Common myeloid progenitor, CD34-positive (primary cell): ENCODE measurements around the gene APPL2.

Experiments used
- CTCF ChIA-PET: fragments of 350-600 bp; sonication (Branson Sonifier 250); formaldehyde crosslinking; loops from one replicate; lab custom pipeline; 2021; ENCODE audit warnings: antibody characterized with exemption; lab: Charles Lee
- POLR2A ChIA-PET: fragments of 350-600 bp; sonication (Branson Sonifier 250); formaldehyde crosslinking; loops from one replicate; lab custom pipeline; 2021; ENCODE audit warnings: antibody characterized with exemption; lab: Charles Lee
- DNase-seq, 3 donors: peaks; one replicate each; pipeline versions ENCODE4 v3.0.0 to v3.0.0-alpha.2; 2013
- H3K27ac ChIP-seq, 2 experiments: 1 replicate in 1 of 2; 2 replicates in 1 of 2; pipeline ENCODE4 v1.7.0; 2013; ENCODE audit warnings: inconsistent platforms in 2 of 2, low read length in 2 of 2, mild to moderate bottlenecking in 2 of 2, low read depth in 1 of 2, moderate library complexity in 1 of 2; ENCODE audit not compliant: severe bottlenecking in 2 of 2, insufficient read depth in 1 of 2, poor library complexity in 1 of 2
- H3K27me3 ChIP-seq, 5 experiments: replicated peaks in 2 of 5; 1 replicate in 3 of 5; 2 replicates in 2 of 5; pipeline versions ENCODE4 v1.6.1 to v1.7.0; 2013; ENCODE audit warnings: low read length in 4 of 5, mild to moderate bottlenecking in 2 of 5, moderate library complexity in 2 of 5, inconsistent platforms in 1 of 5; ENCODE audit not compliant: insufficient read depth in 5 of 5, control insufficient read depth in 4 of 5
- H3K36me3 ChIP-seq, 4 experiments: 1 replicate in 2 of 4; 2 replicates in 2 of 4; pipeline versions ENCODE4 v1.6.1 to v1.7.0; 2013; ENCODE audit warnings: low read length in 3 of 4, control low read depth in 1 of 4, mild to moderate bottlenecking in 1 of 4; ENCODE audit not compliant: control insufficient read depth in 4 of 4, insufficient read depth in 4 of 4
- H3K4me1 ChIP-seq, 4 experiments: 1 replicate in 3 of 4; 2 replicates in 1 of 4; pipeline versions ENCODE4 v1.6.1 to v1.7.1; 2013; ENCODE audit warnings: low read length in 3 of 4, mild to moderate bottlenecking in 3 of 4, control low read depth in 1 of 4, inconsistent platforms in 1 of 4, moderate library complexity in 1 of 4; ENCODE audit not compliant: control insufficient read depth in 4 of 4, insufficient read depth in 4 of 4; ENCODE audit errors: control extremely low read depth in 1 of 4
- H3K4me3 ChIP-seq, 7 experiments: 1 replicate in 4 of 7; 2 replicates in 3 of 7; pipeline versions ENCODE4 v1.5.1 to v1.7.0; 2013; ENCODE audit warnings: mild to moderate bottlenecking in 7 of 7, low read length in 6 of 7, moderate library complexity in 6 of 7, inconsistent platforms in 2 of 7, low read depth in 2 of 7, control low read depth in 1 of 7; ENCODE audit not compliant: insufficient read depth in 4 of 7, control insufficient read depth in 1 of 7; ENCODE audit errors: extremely low read depth in 1 of 7
- H3K9me3 ChIP-seq, 5 experiments: 1 replicate in 4 of 5; 2 replicates in 1 of 5; pipeline versions ENCODE4 v1.6.1 to v1.7.1; 2013; ENCODE audit warnings: low read length in 4 of 5, mild to moderate bottlenecking in 2 of 5, inconsistent platforms in 1 of 5, low read depth in 1 of 5, moderate library complexity in 1 of 5; ENCODE audit not compliant: control insufficient read depth in 4 of 5, insufficient read depth in 2 of 5; ENCODE audit errors: control extremely low read depth in 1 of 5
- WGBS: methylation state at CpG from one replicate; pipeline ENCODE4 v1.1.5; 2013; ENCODE audit not compliant: insufficient coverage; 5-methylcytosine and 5-hydroxymethylcytosine counted together

APPL2 gene

DNA sequence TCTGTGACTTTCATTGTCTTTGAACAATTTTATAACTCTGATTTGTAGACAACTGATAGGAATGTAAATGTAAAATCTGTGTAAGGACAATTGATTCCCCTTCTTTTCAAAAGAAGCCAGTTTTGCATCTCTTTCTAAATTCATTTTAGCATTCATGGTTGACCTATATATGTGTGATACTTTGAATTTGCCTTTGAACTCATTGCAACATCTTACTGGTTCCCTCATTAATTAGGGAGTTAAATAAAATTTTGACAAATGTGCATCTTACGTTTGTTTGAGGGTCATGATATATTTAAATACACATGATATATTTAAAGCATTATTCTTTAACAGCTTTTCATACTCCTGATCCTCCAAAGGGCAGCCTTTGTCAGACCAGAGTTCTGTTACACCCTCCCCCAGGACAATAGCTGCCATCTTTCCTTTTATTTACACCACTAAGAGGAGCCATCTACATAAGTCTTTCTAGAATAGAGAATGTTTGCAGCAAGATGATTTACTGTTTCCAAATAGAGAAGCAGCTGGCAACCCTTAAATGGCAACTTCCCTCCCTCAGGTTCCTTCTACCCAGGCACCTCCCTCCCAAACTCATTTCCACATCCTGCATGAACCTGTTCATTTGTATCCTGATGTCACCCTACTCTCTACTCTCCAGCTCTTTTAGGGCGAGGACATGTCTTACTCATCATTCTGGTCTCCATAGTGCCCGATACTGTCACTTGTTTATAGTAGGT lies 40.2 kb upstream of the APPL2 start:
- CTCF ChIA-PET: interaction anchor here (1.2 kb wide), 1 partner anchor 54 kb away, joined by 3 read pairs; the partner anchor contains the start of gene C12orf75
- Histone ChIP-seq H3K27ac (no peak overlapping the region), H3K4me3 (no peak overlapping the region), H3K4me1 (peaks cover 0 to 4% (median 0%) of the 10 kb centered on the region in 4 experiments), H3K36me3 (no peaks in the 10 kb centered on the region), H3K27me3 (no peaks in the 10 kb centered on the region), H3K9me3 (no peaks in the 10 kb centered on the region)
- 93% methylated on average over 2 of the region's 3 CpGs for WGBS
- peak; percentile 6 to 56 (median 42) for DNase-seq
- POLR2A ChIA-PET: no interaction called here

DNA sequence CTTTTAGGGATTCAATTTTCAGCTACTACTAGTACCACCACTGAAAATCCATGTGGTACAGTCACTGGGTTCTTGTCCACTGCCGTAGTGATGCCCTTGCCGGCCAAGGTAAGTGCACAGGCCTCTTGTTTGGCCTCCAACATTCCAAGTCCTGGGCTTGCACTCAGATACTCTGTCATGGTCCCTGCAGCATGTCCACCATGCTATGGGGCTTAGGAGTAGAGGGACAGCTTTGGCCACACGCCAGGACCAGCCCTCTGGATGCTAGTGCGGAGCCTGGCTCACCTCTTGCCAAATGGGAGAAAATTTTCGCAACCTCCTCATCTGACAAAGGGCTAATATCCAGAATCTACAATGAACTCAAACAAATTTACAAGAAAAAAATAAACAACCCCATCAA lies 38.6 kb upstream of the APPL2 start:
- H3K9me3 ChIP-seq: no peaks in the 10 kb centered on the region
- WGBS: 100% methylated on average over 1 of the region's 5 CpGs
- no peak overlapping the region for H3K4me3 ChIP-seq
- CTCF ChIA-PET: no interaction called here
- H3K4me1 ChIP-seq: peaks cover 0 to 4% (median 0%) of the 10 kb centered on the region in 4 experiments
- no peak overlapping the region for H3K27ac ChIP-seq
- no peaks in the 10 kb centered on the region for H3K36me3 ChIP-seq
- peaks cover 0 to 3% (median 0%) of the 10 kb centered on the region in 5 experiments for H3K27me3 ChIP-seq
- no peak for DNase-seq
- POLR2A ChIA-PET: no interaction called here

DNA sequence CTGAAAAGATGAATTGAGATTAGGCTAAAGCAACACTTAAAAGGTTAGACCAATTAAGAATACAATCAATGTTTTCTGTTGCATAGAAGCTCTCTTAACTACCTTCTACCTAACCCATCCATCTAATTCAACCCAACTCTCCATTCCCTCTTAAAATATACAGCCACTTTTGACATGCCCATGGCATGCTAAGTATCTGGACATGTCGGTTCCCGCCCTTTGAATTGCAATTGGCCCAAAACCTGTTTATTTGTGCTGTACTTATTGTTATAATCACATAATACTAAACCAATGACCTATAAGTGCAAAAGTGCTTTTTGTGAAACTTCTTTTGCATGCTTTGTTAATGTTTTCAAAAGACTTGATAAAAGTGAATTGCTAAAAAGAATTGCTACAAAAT lies 37.6 kb upstream of the APPL2 start:
- Histone ChIP-seq H3K9me3 (no peaks in the 10 kb centered on the region), H3K36me3 (no peaks in the 10 kb centered on the region), H3K4me1 (peaks cover 0 to 4% (median 0%) of the 10 kb centered on the region in 4 experiments), H3K27ac (no peak overlapping the region), H3K4me3 (no peak overlapping the region), H3K27me3 (peaks cover 0 to 3% (median 0%) of the 10 kb centered on the region in 5 experiments)
- no CpG with 5 or more reads among the region's 2 CpGs for WGBS
- POLR2A ChIA-PET: no interaction called here
- no peak for DNase-seq
- CTCF ChIA-PET: interaction anchor here (1.1 kb wide), 1 partner anchor 10 kb away, joined by 3 read pairs; no protein-coding TSS in a partner anchor

DNA sequence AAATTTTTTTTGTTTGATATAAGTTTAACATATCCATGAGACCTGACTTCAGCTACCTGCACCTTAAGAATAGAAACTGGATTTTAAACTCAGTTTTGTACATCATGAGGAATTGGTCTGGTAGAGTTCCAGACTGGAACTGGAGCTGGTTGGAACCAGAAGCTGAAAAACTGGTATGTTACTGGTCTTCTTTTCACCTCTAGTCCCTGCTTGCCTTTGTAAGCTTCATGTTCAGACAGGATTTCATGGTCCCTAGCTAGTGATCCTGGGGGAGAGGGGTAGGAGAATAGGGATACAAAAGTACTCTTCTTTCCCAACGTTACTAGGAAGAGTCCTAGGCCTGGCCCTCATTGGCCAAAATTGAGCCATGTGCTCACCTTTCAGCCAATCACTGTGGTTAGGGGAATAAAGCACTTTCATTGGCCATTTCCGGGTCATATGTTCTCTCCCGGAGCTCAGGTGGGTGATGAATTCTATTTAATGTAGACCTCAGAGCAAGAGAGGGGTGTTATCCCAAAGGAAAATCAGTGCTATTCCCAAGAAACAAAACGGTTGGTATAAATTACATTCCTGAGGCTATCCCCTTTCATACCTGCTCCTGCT lies 36.9 kb upstream of the APPL2 start:
- DNase-seq: no peak
- Histone ChIP-seq H3K27ac (no peak overlapping the region), H3K4me3 (no peak overlapping the region), H3K27me3 (peaks cover 0 to 3% (median 0%) of the 10 kb centered on the region in 5 experiments), H3K9me3 (no peaks in the 10 kb centered on the region), H3K36me3 (no peaks in the 10 kb centered on the region), H3K4me1 (peaks cover 0 to 4% (median 0%) of the 10 kb centered on the region in 4 experiments)
- POLR2A ChIA-PET: no interaction called here
- CTCF ChIA-PET: interaction anchor here (1.1 kb wide), 1 partner anchor 10 kb away, joined by 3 read pairs; no protein-coding TSS in a partner anchor
- WGBS: 100% methylated on average over 3 of the region's 4 CpGs

DNA sequence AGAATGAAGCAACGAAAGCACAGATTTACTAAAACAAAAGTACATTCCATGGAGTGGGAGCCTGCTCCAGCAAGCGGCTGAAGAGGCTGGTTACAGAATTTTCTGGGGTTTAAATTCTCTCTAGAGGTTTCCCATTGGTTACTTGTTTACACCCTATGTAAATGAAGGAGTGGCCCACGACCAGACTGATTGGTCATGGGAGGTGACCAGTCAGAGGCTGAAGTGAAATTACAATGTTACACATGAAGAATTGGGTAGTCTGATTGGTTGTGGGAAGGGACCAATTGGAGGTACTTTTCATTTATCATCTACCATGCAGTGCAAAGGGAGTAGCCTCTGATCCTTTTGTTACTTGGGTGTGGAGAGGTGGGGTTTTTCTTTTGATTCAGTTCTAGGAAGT lies 36.2 kb upstream of the APPL2 start:
- Histone ChIP-seq H3K9me3 (no peaks in the 10 kb centered on the region), H3K27ac (no peak overlapping the region), H3K27me3 (peaks cover 0 to 3% (median 0%) of the 10 kb centered on the region in 5 experiments), H3K4me1 (peaks cover 0 to 4% (median 0%) of the 10 kb centered on the region in 4 experiments), H3K4me3 (no peak overlapping the region), H3K36me3 (no peaks in the 10 kb centered on the region)
- 85% methylated on average over 2 of the region's 3 CpGs for WGBS
- POLR2A ChIA-PET: no interaction called here
- no peak for DNase-seq
- CTCF ChIA-PET: no interaction called here

DNA sequence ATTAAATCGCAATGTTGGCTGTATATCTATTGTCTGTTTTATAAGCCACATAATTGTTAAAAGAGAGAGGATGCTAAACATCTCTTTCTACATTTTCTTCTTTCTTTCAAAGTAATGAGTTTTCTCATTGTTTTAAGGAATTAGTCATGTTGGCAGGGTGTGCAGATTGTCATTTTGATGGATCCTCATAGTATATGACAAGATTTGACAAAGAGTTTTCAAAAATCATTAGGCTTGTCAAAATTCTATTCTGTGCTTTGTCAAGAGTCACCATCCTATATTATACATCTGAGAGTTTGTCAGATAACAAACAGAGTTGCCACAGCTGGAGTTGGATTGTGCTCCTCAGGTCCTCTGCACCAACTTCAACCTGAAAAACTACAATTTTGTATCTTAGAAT lies 35.4 kb upstream of the APPL2 start:
- ChIA-PET POLR2A (no interaction called here), CTCF (no interaction called here)
- no peak for DNase-seq

DNA sequence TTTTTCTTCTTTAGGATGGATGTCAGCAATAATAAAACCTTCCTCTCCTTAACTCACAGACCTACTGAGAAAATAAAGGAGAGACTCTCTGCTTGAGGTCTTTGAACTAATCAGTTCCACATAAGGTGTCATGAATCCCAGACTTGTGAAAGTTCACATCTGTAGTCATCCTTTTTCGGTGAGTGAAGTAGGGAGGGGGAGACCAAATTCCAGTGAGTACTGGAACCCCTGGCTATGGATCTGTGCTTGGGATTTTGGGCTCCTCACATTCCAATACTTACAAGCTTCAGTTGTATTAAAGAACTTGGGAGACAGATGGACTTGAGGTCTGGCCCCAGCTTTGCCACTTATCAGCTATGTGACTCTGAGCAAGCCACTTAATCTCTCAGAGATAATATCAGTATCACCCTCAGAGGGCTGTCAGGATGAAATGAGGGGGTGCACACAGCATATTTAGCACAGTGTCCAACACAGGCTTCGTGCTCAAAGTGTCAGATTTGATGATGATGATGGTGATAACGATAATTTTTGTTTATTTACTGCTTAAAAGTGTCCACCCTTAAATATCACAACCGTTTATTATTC lies 34.8 kb upstream of the APPL2 start:
- ChIA-PET CTCF (no interaction called here), POLR2A (no interaction called here)
- WGBS: 86% methylated on average over 2 of the region's 4 CpGs
- H3K27ac ChIP-seq: no peak overlapping the region
- no peaks in the 10 kb centered on the region for H3K9me3 ChIP-seq
- H3K4me3 ChIP-seq: no peak overlapping the region
- peaks cover 0 to 3% (median 0%) of the 10 kb centered on the region in 5 experiments for H3K27me3 ChIP-seq
- no peaks in the 10 kb centered on the region for H3K4me1 ChIP-seq
- DNase-seq: no peak
- H3K36me3 ChIP-seq: no peaks in the 10 kb centered on the region

More for the DNA sequence above, 35.4 kb upstream of the APPL2 start:
- no peak overlapping the region for H3K27ac ChIP-seq
- no peaks in the 10 kb centered on the region for H3K36me3 ChIP-seq
- H3K4me1 ChIP-seq: peaks cover 0 to 4% (median 0%) of the 10 kb centered on the region in 4 experiments
- WGBS: no CpG with 5 or more reads among the region's 1 CpG
- H3K9me3 ChIP-seq: no peaks in the 10 kb centered on the region
- peaks cover 0 to 3% (median 0%) of the 10 kb centered on the region in 5 experiments for H3K27me3 ChIP-seq
- H3K4me3 ChIP-seq: no peak overlapping the region
